WTC11 (cell line): ENCODE data around the gene YOD1. TPM values are rescaled to one million over a fixed set of nuclear protein-coding genes. Genes with fewer than 3 reads are reported as not detected.

ENCODE experiments used
- ATAC-seq: fragments of 200-7000 bp; cut with Tn5 transposase; 2 replicates; pipeline ENCODE4 v1.10.0; 2021; ENCODE audit warnings: mild to moderate bottlenecking, moderate library complexity
- CTCF ChIA-PET: fragments of 300-600 bp; sonication (Branson Sonifier 250); formaldehyde crosslinking; loops from one replicate; lab custom pipeline; 2021; ENCODE audit warnings: antibody characterized with exemption; lab: Charles Lee
- POLR2A ChIA-PET: fragments of 350-600 bp; sonication (Branson Sonifier 250); formaldehyde crosslinking; loops from one replicate; lab custom pipeline; 2021; ENCODE audit warnings: antibody characterized with exemption; lab: Charles Lee
- DNase-seq: peaks from one replicate; pipeline ENCODE4 v3.0.0; 2021; ENCODE audit warnings: low spot score
- H3K27ac Mint-ChIP-seq: 2 replicates; pipeline ENCODE4 v1.8.0; 2021; ENCODE audit warnings: mixed read lengths
- H3K27me3 Mint-ChIP-seq: 2 replicates; pipeline ENCODE4 v1.8.0; 2021; ENCODE audit warnings: low read depth, mild to moderate bottlenecking, moderate library complexity, mixed read lengths
- H3K36me3 Mint-ChIP-seq: 2 replicates; pipeline ENCODE4 v1.8.0; 2021; ENCODE audit warnings: mixed read lengths
- H3K4me1 Mint-ChIP-seq: 2 replicates; pipeline ENCODE4 v1.8.0; 2022; ENCODE audit warnings: mixed read lengths
- H3K4me3 Mint-ChIP-seq: 2 replicates; pipeline ENCODE4 v1.8.0; 2021; ENCODE audit warnings: mild to moderate bottlenecking, moderate library complexity, mixed read lengths
- H3K9me3 Mint-ChIP-seq: 2 replicates; pipeline ENCODE4 v1.8.0; 2021; ENCODE audit warnings: mixed read lengths
- KAT7 ChIP-seq: sonication (generic); formaldehyde crosslinking; IDR thresholded peaks from 2 replicates; pipeline ENCODE4 v1.8.1; 2023; ENCODE audit warnings: missing genetic modification reagents, mild to moderate bottlenecking, borderline replicate concordance
- NR3C1 ChIP-seq: sonication (generic); formaldehyde crosslinking; conservative IDR thresholded peaks from 2 replicates; pipeline ENCODE4 v1.8.1; 2023; ENCODE audit warnings: low read depth, mild to moderate bottlenecking, missing genetic modification reagents
- OVOL2 ChIP-seq: fragments of 250-450 bp; sonication (Bioruptor Pico); IDR thresholded peaks from 2 replicates; pipeline ENCODE4 v1.9.0; 2021; ENCODE audit warnings: mild to moderate bottlenecking, borderline replicate concordance
- SMAD4 ChIP-seq: sonication (generic); formaldehyde crosslinking; IDR thresholded peaks from 2 replicates; pipeline ENCODE4 v1.8.0; 2022; ENCODE audit warnings: mild to moderate bottlenecking, missing genetic modification reagents
- ZNF317 ChIP-seq: sonication (generic); formaldehyde crosslinking; IDR thresholded peaks from 2 replicates; pipeline ENCODE4 v1.8.1; 2023; ENCODE audit warnings: low read depth, mild to moderate bottlenecking, moderate library complexity, missing genetic modification reagents, borderline replicate concordance
- total RNA-seq: library from RNA; stranded (reverse); gene quantifications from 3 replicates; pipeline ENCODE4 v1.2.3, GENCODE V29; 2021
- TF ChIP-seq, protein P1 (sequence below): fragments of 250-450 bp; sonication (Bioruptor Pico); IDR thresholded peaks from 2 replicates; pipeline ENCODE4 v1.9.0; 2021; ENCODE audit warnings: mild to moderate bottlenecking, borderline replicate concordance
- TF ChIP-seq, protein P2 (sequence below): sonication (generic); formaldehyde crosslinking; IDR thresholded peaks from 2 replicates; pipeline ENCODE4 v1.8.1; 2023; ENCODE audit warnings: mild to moderate bottlenecking, moderate library complexity, missing genetic modification reagents
- TF ChIP-seq, protein P3 (sequence below): sonication (generic); formaldehyde crosslinking; IDR thresholded peaks from 2 replicates; pipeline ENCODE4 v1.8.0; 2023; ENCODE audit warnings: mild to moderate bottlenecking, missing genetic modification reagents

The YOD1 gene
- total RNA-seq, 1 experiment from 2014 or later = 12.0 TPM

DNA sequence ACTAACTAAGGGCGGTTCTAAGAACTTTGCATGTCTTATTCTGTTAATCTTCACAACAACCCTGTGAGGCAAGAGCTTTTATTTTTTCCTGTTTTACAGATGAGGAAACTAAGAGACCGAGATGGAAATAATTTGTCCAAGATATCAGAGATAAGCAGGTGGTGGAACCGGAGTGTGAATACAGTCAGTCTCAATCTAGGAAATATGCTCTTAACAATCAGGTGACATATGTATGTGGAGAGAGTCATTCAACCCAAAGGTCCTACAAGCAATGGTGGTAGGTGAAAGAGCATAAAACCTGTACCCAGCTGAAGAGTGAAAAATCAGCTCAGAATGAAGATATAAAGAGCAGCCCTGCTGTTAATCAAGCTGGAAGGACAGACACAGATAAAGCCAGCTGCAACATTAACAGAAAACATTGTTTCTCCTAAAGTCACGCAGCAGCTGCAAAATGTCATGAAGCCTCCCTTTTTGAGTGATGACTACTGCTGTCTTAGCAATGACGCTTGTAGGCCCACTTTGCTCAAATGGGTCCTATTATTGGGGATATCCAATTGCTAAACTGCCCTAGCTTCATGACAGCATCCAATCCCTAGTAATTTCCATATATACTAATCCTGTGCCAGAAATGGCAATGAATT, 50.2 kb downstream of the YOD1 start (continued):
- TF ChIP-seq, protein P1, sequence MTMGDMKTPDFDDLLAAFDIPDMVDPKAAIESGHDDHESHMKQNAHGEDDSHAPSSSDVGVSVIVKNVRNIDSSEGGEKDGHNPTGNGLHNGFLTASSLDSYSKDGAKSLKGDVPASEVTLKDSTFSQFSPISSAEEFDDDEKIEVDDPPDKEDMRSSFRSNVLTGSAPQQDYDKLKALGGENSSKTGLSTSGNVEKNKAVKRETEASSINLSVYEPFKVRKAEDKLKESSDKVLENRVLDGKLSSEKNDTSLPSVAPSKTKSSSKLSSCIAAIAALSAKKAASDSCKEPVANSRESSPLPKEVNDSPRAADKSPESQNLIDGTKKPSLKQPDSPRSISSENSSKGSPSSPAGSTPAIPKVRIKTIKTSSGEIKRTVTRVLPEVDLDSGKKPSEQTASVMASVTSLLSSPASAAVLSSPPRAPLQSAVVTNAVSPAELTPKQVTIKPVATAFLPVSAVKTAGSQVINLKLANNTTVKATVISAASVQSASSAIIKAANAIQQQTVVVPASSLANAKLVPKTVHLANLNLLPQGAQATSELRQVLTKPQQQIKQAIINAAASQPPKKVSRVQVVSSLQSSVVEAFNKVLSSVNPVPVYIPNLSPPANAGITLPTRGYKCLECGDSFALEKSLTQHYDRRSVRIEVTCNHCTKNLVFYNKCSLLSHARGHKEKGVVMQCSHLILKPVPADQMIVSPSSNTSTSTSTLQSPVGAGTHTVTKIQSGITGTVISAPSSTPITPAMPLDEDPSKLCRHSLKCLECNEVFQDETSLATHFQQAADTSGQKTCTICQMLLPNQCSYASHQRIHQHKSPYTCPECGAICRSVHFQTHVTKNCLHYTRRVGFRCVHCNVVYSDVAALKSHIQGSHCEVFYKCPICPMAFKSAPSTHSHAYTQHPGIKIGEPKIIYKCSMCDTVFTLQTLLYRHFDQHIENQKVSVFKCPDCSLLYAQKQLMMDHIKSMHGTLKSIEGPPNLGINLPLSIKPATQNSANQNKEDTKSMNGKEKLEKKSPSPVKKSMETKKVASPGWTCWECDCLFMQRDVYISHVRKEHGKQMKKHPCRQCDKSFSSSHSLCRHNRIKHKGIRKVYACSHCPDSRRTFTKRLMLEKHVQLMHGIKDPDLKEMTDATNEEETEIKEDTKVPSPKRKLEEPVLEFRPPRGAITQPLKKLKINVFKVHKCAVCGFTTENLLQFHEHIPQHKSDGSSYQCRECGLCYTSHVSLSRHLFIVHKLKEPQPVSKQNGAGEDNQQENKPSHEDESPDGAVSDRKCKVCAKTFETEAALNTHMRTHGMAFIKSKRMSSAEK (CRISPR knock-in tag) = no peak
- TF ChIP-seq, all 79 proteins: peak for 0

DNA sequence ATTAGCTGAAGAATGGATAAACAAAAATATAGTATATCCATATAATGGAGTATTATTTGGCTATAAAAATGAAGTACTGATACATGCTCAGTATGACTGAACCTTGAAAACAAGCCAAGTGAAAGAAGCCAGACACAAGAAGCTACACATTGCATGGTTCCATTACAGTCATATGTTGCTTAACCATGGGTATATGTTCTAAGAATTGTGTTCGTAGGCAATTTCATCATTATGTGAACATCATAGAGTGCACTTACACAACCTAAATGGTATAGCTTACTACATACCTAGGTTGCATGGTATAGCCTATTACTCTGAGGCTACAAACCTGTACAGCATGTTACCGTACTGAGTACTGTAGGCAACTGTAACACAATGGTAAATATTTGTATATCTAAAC, 52.2 kb downstream of the YOD1 start:
- Mint-ChIP-seq H3K27ac (no peak overlapping the region), H3K9me3 (no peaks in the 10 kb centered on the region), H3K4me3 (no peak overlapping the region), H3K36me3 (no peaks in the 10 kb centered on the region), H3K4me1 (peaks cover 18% of the 10 kb centered on the region), H3K27me3 (no peaks in the 10 kb centered on the region; the same call in 1 of the 2 replicates)
- no peak for TF ChIP-seq ZNF317 (CRISPR knock-in tag)
- no peak for TF ChIP-seq KAT7 (CRISPR knock-in tag)
- TF ChIP-seq, protein P2, sequence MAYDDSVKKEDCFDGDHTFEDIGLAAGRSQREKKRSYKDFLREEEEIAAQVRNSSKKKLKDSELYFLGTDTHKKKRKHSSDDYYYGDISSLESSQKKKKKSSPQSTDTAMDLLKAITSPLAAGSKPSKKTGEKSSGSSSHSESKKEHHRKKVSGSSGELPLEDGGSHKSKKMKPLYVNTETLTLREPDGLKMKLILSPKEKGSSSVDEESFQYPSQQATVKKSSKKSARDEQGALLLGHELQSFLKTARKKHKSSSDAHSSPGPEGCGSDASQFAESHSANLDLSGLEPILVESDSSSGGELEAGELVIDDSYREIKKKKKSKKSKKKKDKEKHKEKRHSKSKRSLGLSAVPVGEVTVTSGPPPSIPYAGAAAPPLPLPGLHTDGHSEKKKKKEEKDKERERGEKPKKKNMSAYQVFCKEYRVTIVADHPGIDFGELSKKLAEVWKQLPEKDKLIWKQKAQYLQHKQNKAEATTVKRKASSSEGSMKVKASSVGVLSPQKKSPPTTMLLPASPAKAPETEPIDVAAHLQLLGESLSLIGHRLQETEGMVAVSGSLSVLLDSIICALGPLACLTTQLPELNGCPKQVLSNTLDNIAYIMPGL (CRISPR knock-in tag) = no peak
- TF ChIP-seq, protein P3, sequence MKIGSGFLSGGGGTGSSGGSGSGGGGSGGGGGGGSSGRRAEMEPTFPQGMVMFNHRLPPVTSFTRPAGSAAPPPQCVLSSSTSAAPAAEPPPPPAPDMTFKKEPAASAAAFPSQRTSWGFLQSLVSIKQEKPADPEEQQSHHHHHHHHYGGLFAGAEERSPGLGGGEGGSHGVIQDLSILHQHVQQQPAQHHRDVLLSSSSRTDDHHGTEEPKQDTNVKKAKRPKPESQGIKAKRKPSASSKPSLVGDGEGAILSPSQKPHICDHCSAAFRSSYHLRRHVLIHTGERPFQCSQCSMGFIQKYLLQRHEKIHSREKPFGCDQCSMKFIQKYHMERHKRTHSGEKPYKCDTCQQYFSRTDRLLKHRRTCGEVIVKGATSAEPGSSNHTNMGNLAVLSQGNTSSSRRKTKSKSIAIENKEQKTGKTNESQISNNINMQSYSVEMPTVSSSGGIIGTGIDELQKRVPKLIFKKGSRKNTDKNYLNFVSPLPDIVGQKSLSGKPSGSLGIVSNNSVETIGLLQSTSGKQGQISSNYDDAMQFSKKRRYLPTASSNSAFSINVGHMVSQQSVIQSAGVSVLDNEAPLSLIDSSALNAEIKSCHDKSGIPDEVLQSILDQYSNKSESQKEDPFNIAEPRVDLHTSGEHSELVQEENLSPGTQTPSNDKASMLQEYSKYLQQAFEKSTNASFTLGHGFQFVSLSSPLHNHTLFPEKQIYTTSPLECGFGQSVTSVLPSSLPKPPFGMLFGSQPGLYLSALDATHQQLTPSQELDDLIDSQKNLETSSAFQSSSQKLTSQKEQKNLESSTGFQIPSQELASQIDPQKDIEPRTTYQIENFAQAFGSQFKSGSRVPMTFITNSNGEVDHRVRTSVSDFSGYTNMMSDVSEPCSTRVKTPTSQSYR (CRISPR knock-in tag) = no peak
- no peak for TF ChIP-seq SMAD4
- TF ChIP-seq NR3C1 = no peak
- no peak for TF ChIP-seq OVOL2 (CRISPR knock-in tag)
- ATAC-seq (no peak), DNase-seq (no peak)
- POLR2A ChIA-PET = no interaction called here
- CTCF ChIA-PET = no interaction called here

Other genes starting within 250 kb of the YOD1 start
- not detected in 3 replicates for gene IL20, start 185.6 kb downstream of the YOD1 start, total RNA-seq
- gene IL24, start 153.8 kb downstream of the YOD1 start, total RNA-seq = not detected in 3 replicates
- gene FCMR, start 129.3 kb downstream of the YOD1 start, total RNA-seq = 0.37 to 1.0 TPM (median 0.71 TPM) in 3 replicates
- gene PIGR, start 104.7 kb downstream of the YOD1 start, total RNA-seq = 1.8 to 2.2 TPM (median 1.9 TPM) in 3 replicates
- gene FCAMR, start 80.7 kb downstream of the YOD1 start, total RNA-seq = not detected in 3 replicates
- 2.3 to 2.7 TPM (median 2.4 TPM) in 3 replicates for gene C1orf116, start 18.5 kb downstream of the YOD1 start, total RNA-seq
- 16.8 to 21.0 TPM (median 20.9 TPM) in 3 replicates for gene PFKFB2, start 2.1 kb upstream of the YOD1 start, total RNA-seq
- gene C4BPB, start 37.7 kb upstream of the YOD1 start, total RNA-seq = 0.26 to 0.30 TPM in 2 of 3 replicates, not detected in the other
- 0.23 to 0.39 TPM (median 0.30 TPM) in 3 replicates for gene C4BPA, start 53.0 kb upstream of the YOD1 start, total RNA-seq